Lower leg skin (tissue), 3 donors: Measurements from ENCODE around the gene SLC11A2.

Source experiments
- CTCF ChIP-seq, 3 donors: fragments of 450-650 bp; IDR thresholded peaks; one replicate each; pipeline ENCODE4 v1.5.1; 2016; ENCODE audit warnings: antibody characterized with exemption in 3 of 3, mild to moderate bottlenecking in 3 of 3, moderate library complexity in 2 of 3
- POLR2A ChIP-seq, 2 donors: fragments of 450-650 bp; IDR thresholded peaks; one replicate each; pipeline ENCODE4 v1.6.1; 2016 to 2017; ENCODE audit warnings: antibody characterized with exemption in 2 of 2, mild to moderate bottlenecking in 1 of 2, moderate library complexity in 1 of 2

GRCh38 chr12:51025338-51025835, 797 bp downstream of the SLC11A2 start:
- TF ChIP-seq CTCF (IDR thresholded peaks at IDR 0.05) (no peak), POLR2A (IDR thresholded peaks at IDR 0.05) (no peak)
